HG03045 (cell line): ENCODE results near the gene PCDH9.
"Not testable (repeated sequence)": the region's sequence is repeated elsewhere in the genome, so short reads cannot be mapped to it uniquely, and the experiment has no call there.

Experiments used
- ATAC-seq: cut with Tn5 transposase; IDR thresholded peaks from one replicate; pipeline ENCODE4 v1.9.1; 2021; ENCODE audit warnings: mild to moderate bottlenecking, moderate library complexity; ENCODE audit not compliant: unreplicated experiment

The PCDH9 gene

GRCh38 chr13:67134417-67135129, 95.6 kb downstream of the PCDH9 start:
- ATAC-seq: no peak

DNA sequence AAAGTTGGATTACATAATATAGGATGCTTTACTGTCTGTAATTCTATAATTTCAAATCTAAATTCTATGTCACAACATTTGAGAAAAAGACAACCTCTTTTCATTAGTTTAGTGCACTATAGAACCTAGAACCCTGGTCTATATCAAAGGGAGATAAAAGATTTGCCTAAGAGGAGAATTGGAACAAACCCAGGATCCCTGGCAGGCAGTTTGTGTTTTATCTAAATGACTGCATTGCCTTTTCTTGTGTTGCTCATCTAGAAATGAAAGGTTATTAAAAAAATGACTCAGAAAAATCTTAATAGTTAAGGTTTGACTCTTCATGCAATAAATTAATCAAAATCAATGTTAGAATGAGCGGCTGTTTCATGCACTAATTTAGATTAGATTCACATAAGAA, 96.7 kb downstream of the PCDH9 start:
- no peak for ATAC-seq

GRCh38 chr13:67131393-67131792, 98.7 kb downstream of the PCDH9 start:
- no peak for ATAC-seq

DNA sequence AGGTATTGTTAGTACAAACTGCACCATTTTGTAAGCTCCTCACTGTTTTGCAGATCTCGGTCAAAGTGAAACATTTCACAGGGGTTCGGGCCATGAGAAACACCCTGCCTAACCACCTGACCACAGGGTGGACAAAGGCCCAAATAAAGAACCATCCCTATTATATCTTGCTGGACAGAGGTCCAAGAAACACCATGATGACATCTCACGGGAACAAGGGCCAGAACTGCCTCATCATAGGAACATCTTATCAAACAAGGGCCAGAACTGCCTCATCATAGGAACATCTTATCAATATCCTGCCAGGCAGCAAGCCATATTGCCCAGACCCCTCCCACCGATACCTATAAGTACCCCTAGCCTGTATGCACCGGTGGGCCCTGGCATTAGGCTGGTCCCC, 99.7 kb downstream of the PCDH9 start:
- ATAC-seq: no peak

- no peak for ATAC-seq
Measured at GRCh38 chr13:67128136-67128535, 102.0 kb downstream of the PCDH9 start.

DNA sequence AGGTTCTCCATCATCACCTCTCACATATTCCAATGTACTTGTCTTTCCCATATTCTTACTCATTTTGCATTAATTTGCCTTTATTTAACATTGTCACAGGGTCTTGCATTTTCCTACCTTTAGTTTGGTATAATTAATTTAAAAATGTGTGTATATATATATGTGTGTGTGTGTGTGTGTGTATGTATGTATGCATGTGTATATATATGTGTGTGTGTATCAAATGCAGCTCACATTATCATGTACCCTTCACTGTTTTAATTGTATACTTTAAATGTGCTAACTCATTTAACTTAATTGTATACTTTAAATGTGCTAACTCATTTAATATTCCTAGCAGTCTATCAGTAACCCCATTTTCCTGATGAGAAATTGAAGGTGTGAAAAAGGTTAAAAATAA, 104.5 kb downstream of the PCDH9 start:
- ATAC-seq: no peak

- ATAC-seq: no peak
Measured at GRCh38 chr13:67123165-67123564, 107.0 kb downstream of the PCDH9 start.

- ATAC-seq: no peak
Measured at GRCh38 chr13:67122251-67122650, 107.9 kb downstream of the PCDH9 start.

- no peak for ATAC-seq
Measured at GRCh38 chr13:67120872-67121531, 109.1 kb downstream of the PCDH9 start.

DNA sequence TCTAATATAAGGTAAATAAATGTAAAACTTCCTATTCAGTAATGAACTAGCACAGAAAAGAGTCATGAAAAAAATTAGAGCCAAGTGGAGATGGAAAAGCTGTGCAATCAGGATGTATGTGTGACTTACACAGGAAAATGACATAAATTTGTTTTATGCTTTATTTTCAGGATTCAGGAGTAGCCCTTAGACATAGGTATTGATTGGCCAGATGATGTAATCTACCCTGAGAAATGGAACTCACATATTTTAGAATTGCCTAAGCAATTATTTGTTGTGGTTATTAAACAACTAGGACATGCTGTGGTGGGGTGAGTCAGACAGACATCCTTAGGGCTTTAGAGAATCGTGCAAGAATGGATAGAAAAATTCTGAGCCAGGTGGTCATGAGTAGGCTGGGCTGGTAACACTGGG, 110.6 kb downstream of the PCDH9 start:
- no peak for ATAC-seq

GRCh38 chr13:67118277-67118676, 111.9 kb downstream of the PCDH9 start:
- ATAC-seq: no peak

DNA sequence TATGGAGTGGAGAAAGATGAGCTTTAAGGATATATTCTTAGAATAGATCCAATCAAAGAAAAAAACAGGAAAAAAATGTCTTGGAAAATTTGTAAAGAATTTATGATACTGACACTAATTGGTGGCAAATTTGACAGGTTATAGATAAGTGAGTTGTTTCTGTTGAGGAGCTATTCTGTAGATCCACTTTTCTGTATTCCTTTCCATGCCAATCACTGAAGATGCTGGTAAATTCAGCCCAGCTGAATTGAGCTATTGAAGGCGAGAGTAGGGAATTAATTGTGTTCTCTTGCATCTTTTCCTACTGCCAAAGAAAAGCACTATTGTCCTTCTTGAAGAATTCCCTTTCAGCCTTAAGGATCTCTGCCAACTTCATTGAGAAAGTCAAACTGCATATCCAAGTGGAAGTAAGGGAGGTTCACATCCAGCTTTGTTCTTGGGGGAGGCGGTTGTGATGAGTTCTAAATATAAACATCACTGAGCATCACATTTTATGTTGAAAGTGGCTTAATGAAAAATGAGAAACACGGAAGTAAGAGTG, 113.1 kb downstream of the PCDH9 start:
- ATAC-seq: no peak

DNA sequence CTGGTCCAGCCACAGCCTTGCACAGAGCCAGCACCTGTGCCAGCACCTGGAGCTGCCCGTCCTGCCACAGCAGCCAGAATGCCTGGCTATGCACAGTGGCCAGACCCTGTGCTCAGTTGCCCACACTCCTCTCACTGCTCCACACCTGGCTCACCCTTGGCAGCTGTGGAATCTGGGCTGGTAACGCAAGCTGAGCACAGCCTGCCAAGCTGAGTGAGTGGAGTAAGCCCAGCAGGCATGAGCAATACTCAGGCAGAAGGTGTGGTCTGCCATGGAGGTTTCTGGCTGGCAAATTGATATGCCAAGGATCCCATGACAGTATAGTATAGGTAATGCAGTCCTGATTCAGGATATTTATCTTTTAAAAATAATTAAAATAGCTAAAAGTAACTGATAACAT, 122.2 kb downstream of the PCDH9 start:
- ATAC-seq: no peak

- no peak for ATAC-seq
Measured at GRCh38 chr13:67106502-67107057, 123.6 kb downstream of the PCDH9 start.

DNA sequence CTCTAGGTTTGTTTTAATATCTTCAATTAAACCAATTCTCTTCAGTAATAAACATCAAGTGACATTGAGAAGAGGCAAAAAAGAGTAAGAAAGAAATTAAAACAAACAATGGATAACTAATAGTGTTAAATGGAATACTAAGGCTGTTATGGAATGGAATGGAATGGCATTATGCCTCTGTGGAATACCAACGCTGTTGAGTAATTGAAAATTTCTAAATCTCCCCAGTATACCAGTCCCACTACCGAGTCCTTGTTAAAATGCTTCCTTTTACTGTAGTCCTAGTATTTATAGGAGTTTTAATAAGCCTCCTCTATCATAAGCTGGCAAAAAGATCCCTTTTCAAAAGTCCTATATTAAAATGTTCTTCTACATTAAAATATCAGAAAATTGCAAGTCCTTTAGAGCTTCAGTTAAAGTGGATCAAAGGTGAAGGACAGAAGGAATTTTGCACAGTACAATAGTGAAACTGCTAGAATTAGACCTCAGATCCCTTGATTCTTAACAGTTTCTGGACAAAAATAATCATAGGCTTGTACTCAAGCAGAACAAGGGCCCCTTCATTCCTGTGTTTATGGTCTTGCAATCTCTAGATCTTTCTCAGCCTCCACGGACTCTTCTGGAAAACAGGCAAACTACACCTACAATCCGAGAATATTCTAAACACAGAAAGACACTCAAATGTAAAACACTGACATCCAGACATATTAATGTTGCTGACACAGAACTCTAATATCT, 128.2 kb downstream of the PCDH9 start:
- ATAC-seq: no peak

GRCh38 chr13:67100730-67101129, 129.4 kb downstream of the PCDH9 start:
- no peak for ATAC-seq

DNA sequence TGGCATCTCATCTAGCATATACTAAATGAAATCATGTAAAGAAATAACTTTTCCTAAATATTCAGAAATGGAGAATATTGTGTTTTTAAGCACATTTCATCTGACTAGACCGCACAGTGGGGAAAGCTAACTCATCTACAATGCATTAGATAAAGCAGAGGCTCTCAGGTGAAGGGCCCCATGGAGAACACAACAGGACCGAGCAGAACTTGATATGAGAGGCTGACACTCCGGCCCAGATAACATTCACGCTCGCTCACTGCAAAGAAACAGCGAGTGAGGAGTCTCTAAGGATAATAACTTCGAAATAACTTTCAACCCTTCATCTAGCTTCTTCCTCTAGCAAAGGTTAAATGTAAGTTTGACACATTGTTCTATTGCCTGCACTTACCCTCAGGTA, 130.6 kb downstream of the PCDH9 start:
- ATAC-seq: no peak

GRCh38 chr13:67097892-67098452, 132.2 kb downstream of the PCDH9 start:
- no peak for ATAC-seq

GRCh38 chr13:67096893-67097292, 133.2 kb downstream of the PCDH9 start:
- ATAC-seq: not testable (repeated sequence)

DNA sequence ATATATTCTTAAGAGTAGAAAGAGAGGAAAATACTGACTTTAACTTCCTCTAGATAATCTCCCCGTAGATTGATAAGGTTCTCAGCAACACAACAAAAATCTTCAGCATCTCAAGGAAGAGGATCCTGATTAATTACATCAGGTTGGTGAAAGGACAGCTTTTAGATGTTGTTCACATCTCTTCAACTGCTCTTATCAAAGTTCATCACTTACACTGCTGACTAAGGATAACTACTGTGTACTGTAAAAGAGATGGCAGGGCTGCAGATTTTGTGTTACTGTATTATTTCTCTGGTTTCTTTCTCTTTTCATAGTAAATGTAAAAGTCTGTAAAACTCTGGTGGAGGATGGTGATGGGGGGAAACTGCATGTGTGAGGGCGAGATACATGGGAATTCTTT, 133.7 kb downstream of the PCDH9 start:
- no peak for ATAC-seq

DNA sequence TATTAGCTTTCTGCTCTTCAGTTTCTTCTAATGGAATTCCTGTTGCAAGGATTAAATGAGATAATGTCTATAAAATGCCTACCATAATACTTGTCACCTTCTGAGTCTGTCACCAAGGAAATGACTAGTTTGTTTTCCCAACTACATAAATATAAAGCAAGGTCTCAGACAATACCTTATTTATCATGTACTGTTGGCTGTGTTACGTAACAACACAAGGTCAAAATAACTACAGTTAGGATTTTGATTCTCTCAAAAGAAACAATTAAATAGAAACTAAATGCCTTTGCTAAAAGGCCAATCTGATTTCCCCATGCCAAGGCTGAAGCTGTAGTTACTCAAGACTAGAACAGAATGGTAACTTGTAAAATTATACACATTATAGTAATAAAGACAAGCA, 134.5 kb downstream of the PCDH9 start:
- ATAC-seq: no peak
